ENCODE data around the gene TCAP. TPM values are rescaled to one million over a fixed set of nuclear protein-coding genes. Genes with fewer than 3 reads are reported as not detected.
A peak's percentile ranks its signal among the peaks of the same experiment; 100 is the strongest.

The TCAP gene
- total RNA-seq, 1 donor from 2014 or later = 0.68 TPM

DNA sequence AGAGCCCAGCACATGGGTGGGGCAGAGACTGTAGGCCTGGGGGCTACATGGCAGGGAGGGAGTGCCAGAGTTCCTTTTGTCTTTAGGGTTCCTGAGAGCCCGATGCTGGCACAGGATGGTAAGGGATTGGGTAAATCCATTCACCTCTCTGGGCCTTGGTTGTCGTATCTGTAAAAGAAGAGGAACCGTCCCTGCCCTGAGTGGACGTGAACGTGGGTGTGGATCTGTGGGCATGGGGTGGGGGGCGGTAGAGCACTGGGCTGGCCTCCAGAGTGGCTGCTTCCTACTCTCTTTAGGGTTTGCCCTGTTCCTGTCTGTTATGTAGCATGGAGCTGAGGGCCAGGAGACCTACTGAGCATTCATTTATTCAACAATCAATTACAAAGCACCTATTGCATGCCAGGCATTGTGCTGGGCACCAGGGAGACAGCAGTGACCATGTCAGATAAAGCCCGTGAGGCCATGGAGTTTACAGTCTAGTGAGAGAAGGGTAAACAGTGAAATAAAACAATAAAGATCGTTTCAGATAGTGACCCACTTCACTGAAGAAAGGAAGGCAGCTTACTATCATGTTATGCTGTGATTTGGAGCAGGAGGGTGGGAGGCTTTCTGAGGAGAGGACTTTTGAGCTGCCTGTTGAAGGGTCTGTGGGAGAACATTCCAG, 13.1 kb upstream of the TCAP start:
- no peak for DNase-seq

DNA sequence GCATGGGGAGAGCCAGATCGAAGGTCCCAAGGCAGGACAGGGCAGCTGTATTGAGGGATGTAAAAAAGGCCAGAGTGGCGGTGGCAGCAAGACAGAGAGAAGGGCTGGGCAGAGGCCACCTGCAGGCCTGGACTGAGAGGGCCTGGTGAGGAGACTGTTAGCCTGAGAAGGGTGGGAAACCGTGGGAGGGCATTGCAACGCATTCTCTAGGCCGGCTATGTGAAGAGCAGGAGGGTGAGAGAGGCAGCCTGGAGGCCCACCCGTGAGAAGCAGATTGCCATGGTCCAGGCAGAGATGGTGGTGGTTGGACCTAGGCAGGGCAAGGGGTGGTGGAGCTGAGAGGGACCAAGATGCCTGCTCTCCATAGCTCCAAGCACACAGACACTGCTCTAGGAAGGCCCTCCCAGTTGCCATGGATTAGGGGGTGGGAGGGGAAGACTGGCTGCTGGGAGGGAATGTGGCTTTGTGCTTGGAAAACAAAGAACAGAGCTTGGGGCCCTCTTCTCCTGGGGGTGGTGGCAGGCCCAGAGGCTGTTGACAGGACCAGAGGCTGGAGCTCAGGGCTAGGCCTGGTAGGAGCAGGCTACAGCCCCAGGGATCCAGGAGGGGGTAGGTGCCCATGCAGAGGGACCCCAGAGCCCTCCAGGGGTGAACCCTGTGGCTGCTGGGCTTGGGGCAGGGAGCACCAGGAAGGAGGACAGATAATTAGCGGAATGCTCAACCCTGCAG, 12.4 kb upstream of the TCAP start:
- no peak for DNase-seq

DNA sequence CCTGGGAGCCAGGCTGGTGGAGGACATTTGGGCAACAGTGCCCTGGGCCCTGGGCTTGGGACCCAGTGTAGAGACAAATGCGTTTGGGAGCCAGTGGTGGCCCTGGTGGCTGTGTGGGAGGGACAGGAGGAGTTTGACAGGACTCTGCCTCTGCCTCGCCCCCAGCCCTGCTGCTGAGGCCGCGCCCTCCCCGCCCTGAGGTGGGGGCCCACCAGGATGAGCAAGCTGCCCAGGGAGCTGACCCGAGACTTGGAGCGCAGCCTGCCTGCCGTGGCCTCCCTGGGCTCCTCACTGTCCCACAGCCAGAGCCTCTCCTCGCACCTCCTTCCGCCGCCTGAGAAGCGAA, 11.9 kb upstream of the TCAP start:
- DNase-seq = no peak

DNA sequence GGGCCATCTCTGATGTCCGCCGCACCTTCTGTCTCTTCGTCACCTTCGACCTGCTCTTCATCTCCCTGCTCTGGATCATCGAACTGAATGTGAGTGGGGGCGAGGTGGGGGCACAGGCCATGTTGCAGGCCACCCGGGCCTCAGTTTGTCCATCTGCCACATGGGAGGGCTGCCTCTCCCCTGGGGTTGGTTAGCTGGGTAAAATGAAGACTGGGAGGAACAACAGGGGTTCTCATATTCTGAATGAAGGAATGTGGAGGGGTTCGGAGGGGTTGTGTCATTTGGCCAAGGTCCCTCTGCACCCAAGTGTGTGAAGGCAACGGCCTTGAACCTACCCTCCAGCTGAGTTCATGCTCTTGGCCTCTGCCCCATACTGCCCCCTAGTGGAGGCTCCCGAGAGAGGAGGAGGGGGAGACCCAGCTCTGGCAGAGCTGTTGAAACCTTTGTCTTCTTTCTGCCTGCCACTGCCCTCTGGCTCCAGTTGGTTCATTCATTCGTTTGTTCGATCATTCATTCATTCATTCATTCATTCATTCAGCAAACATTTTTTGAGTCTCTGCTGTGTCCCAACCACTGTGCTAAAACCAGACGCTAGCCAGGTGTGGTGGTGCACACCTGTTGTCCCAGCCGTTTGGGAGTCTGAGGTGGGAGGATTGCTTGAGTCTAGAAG, 11.4 kb upstream of the TCAP start:
- DNase-seq = peak; percentile 73

DNA sequence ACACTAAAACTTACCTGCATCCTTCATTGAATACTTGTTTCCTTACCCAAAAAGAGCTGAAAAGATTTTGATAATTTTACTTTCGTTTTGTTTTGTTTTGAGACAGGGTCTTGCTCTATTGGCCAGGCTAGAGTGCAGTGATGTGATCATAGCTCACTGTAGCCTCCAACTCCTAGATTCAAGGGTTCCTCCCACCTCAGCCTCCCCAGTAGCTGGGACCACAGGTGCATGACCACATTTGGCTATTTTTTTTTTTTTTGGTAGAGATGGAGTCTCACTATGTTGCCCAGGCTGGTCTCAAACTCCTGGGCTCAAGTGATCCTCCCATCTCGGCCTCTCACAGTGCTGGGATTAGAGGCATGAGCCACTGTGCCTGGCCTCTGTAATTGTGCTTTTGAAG, 10.0 kb upstream of the TCAP start:
- DNase-seq = no peak

DNA sequence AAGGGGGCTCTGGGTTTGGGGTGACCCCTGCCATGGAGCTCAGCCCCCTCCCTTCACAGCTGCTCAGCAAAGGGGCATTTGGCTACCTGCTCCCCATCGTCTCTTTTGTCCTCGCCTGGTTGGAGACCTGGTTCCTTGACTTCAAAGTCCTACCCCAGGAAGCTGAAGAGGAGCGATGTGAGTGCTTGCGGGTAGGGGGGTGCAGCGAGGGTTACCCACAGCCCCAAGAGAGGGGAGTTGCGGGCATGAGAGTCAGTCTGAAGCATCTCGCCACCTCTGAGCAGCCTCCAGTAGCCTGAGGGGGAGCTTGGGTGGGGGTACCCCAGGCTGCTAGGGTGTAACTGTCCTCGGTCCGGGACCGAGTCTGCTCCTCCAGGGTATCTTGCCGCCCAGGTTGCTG, 6.8 kb upstream of the TCAP start:
- no peak for DNase-seq

DNA sequence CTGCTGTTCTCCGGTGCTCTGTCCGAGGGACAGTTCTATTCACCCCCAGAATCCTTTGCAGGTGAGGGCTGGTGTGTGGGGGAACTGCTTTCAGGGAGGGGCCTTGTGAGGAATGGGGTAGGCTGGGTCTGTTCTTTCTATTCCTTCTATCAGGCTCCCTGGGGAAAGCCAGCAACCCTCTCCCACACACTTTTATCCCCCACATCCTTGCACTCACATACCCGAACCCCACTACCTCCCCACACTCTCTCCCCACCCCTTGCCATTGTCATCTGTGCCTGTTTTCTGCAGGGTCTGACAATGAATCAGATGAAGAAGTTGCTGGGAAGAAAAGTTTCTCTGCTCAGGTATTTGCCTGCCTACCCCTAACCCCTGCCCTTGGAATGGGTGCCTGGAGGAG, 6.4 kb upstream of the TCAP start:
- DNase-seq = no peak

DNA sequence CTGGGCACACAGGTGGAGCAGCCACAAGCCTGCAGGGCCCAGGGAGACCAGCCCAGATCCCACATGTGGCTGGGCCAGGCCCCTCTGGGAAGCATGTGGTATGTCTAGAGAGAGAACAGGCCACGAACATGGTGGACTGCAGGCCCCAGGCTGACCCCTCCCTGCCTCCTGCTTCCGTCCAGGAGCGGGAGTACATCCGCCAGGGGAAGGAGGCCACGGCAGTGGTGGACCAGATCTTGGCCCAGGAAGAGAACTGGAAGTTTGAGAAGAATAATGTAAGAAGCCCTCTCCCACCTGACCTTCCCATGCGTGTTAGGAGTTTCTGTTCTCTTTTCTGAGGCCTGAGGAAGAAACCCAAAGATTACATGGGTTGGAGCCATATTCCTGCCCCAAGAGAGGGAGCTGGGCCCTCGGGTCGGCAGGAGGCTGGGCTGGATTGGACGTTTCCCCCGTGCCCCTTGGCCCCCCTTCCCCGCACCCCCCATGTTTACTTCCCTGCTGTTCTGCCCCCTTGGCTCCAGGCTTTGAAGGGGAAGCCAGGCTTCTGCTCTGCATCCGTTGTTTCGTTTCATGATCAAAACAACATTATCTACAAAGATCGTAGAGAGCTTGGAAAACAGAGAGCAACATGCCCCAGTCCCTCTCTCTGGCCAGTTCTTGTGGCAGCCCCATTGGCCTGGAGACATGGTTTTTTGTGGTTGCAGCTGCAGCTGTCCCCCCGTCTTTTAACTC, 5.7 kb upstream of the TCAP start:
- peak; percentile 77 for DNase-seq

DNA sequence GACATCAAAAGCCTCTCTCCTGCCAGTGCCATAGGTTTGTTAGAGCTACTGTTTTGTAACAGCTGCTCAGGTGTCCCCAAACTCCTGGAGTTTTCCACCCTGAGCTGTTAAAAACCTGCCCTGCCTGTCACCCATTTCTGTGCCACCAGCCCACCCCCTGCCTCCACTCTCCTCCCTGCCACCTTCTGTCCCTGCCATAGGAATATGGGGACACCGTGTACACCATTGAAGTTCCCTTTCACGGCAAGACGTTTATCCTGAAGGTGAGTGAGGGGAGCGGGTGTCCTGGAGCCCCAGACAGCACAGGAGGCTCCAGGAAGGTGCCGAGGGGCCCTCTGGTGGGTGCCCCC, 5.2 kb upstream of the TCAP start:
- DNase-seq = no peak

DNA sequence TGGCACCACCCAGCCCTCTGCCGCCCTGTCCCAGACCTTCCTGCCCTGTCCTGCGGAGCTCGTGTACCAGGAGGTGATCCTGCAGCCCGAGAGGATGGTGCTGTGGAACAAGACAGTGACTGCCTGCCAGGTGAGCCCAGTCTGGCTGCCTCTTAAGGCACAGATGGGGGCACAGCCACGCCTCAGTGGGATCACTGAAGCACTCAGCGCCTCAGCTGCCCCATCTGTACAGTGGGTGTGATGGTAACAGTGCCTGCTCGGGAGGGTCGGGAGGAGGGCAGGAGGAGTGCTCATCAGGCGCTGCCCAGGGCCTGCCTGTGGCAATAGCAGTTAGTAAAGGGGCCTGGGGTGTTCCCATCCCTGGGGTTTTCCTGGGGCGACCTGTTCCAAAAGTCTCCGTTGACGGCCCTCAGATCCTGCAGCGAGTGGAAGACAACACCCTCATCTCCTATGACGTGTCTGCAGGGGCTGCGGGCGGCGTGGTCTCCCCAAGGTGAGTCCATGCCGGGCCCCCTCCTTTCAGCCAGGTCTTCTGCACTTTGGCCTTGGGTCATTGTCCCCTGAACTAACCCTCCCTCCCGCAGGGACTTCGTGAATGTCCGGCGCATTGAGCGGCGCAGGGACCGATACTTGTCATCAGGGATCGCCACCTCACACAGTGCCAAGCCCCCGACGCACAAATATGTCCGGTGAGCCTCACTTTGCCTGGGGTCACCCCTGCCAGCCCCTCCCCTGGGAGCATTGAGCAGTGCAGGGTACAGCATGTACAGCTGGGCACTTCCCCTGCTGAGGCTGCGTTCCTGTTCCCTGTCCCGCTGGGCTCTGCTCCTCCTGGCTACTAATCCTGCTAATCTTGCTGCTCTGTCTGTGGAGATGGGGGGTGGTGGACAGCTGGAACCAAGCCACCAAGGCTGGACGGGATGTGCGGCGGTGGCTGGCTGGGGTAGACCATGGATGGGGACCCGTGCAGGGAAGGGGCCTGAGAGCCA, 4.5 kb upstream of the TCAP start:
- no peak for DNase-seq

DNA sequence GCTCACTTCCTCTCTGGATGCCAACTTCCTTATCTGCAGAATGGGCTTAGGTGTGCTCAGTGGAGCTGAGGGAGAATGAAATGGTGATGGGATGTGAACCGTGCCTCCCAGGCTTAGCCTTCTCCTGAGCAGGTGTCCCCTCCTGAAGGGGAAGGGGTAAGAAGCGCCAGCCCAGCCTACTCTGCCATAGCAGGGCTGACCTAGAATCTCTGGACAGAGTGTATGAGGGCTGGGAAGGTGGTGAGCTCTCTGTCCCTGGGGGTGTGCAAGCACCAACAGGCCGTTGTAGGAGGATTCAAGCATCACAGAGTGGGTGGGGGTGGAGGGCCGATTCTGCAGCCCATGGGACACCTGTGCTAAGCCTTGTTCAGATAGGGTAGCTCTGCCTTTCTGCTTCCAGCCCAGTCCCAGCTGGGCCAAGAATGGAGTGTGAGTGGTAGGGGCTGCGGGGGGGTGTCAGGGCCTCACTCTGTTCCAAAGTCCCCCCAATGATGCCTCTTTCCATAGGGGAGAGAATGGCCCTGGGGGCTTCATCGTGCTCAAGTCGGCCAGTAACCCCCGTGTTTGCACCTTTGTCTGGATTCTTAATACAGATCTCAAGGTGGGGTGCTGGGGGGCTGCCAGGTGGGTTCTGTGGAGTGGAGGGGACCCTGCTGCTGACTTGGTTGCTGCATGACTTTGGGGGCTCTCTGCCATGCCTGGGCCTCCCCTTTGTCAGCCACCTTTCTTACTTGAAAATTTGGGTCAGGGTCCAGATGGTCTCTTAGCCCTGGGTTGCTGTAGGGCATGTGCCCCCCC, 3.2 kb upstream of the TCAP start:
- no peak for DNase-seq

DNA sequence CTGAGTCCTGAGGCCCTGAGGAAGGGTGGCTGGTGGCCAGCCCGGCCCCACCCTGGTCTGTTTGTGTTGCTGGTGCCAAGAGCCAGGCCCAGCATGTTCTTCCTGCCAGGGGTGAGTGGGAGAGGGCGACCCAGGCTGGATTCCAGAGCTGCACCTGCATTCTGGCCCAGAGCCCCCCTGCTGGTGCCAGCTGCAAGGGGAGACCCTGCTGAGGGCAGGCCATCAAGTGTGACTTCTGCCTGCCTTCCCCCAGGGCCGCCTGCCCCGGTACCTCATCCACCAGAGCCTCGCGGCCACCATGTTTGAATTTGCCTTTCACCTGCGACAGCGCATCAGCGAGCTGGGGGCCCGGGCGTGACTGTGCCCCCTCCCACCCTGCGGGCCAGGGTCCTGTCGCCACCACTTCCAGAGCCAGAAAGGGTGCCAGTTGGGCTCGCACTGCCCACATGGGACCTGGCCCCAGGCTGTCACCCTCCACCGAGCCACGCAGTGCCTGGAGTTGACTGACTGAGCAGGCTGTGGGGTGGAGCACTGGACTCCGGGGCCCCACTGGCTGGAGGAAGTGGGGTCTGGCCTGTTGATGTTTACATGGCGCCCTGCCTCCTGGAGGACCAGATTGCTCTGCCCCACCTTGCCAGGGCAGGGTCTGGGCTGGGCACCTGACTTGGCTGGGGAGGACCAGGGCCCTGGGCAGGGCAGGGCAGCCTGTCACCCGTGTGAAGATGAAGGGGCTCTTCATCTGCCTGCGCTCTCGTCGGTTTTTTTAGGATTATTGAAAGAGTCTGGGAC, 2.4 kb upstream of the TCAP start:
- DNase-seq = no peak

DNA sequence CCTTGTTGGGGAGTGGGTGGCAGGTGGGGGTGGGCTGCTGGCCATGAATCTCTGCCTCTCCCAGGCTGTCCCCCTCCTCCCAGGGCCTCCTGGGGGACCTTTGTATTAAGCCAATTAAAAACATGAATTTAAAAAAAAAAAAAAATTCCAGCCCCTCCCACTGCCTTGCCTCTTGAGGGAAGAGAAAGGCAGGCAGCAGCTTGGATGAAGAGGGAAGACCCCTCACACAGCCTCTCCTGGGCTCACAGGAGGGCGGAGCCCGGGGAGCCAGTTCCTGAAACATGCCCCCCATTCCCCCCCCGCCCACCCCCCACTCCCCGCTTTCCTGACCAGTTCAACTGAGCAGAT, 1.8 kb upstream of the TCAP start:
- DNase-seq = no peak

DNA sequence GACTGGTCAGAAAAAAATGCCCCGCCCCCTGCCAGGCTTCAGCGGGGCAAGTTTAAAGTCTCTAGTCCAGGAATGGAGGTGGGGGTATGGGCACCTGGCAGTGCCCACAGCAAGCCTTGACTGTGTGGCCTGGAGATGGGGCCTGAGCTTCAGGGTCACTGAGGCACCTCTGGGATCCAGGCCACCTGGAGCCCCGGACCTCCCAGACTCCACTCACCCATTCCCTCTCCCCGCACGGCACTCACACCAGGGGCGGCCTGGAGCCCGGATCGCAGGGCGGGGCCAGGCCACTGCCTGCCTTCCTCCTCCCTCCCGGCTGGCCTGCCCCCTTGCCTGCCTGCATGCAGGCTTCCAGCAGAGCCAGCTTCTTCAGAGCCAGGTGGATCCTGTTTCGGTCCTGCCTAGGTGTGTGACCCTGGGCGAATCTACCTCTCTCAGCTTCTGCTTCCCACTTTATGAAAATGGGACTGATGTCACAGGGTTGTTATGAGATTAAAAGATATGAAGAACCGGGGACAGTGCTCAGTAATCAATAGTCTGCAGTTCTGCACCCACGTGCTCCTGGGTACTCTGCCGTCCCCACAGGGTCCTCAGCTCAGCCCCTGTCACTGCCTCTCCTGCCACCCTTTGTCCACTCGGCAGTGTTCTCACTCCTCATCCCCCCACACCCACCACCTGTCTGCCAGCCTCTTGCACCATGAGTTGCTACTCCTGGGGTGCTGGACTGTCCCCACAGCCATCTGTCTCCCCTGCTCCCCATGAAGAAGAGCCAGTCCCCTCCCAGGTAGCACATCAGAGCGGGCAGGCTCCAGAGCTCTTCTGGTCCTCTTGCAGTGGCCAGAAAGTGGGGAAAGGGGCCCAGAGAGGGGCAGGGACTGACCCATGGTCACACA, 1.2 kb upstream of the TCAP start:
- peak; percentile 48 for DNase-seq

DNA sequence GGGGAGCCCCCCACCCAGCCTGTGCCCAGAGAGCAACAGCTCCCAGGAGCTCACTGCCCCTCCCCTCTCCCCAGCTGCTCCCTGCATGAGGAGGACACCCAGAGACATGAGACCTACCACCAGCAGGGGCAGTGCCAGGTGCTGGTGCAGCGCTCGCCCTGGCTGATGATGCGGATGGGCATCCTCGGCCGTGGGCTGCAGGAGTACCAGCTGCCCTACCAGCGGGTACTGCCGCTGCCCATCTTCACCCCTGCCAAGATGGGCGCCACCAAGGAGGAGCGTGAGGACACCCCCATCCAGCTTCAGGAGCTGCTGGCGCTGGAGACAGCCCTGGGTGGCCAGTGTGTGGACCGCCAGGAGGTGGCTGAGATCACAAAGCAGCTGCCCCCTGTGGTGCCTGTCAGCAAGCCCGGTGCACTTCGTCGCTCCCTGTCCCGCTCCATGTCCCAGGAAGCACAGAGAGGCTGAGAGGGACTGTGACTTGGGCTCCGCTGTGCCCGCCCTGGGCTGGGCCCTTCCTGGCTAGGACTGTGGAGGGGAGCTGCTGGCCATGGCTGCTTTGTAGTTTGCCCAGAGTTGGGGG, 584 bp downstream of the TCAP start:
- no peak for DNase-seq

DNA sequence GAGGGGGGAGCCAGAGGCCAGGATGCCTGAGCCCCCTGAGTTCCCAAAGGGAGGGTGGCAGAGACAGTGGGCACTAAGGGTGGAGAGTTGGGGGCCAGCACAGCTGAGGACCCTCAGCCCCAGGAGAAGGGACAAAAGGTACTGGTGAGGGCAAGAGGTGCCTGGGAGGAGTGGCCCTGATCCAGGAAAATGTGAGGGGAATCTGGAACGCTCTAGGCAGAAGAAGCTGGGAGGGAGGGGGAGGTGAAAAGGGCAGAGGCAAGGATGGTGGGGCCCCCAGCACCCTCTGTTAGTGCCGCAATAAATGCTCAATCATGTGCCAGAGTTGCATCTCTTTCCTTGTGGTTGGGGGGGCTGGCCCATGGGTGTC, 1.1 kb downstream of the TCAP start:
- DNase-seq = no peak

DNA sequence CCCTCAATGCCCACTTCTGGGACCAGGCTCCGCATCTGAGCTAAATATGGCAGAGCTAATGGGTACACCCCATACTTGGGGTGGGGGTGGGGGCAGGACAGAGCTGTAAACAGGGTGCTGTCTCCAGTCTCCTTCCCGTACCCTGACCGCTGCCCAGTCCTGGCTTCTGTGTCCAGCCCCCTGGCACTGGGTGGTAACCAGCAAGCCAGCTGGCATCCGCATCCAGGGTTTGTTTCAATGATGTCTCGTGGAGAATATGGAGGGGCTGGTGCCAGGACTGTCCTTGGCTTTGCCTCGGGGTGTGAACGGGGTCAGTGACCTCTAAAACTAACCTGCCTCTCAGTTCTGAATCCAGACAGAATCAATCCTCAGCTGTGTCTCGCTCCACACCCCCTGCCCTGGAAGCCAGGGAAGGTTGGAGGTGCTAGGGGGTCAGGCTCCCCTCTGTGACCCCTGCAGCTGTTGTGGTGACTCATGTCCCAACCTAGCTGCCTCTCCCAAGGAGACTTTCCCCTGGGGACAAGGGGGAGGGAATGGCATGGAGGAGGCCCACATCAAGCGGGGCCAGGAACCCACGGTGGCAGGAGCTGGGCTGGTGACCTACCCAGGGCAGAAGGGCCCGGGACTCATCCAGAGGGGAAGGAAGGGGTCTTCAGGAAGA, 1.6 kb downstream of the TCAP start:
- no peak for DNase-seq

DNA sequence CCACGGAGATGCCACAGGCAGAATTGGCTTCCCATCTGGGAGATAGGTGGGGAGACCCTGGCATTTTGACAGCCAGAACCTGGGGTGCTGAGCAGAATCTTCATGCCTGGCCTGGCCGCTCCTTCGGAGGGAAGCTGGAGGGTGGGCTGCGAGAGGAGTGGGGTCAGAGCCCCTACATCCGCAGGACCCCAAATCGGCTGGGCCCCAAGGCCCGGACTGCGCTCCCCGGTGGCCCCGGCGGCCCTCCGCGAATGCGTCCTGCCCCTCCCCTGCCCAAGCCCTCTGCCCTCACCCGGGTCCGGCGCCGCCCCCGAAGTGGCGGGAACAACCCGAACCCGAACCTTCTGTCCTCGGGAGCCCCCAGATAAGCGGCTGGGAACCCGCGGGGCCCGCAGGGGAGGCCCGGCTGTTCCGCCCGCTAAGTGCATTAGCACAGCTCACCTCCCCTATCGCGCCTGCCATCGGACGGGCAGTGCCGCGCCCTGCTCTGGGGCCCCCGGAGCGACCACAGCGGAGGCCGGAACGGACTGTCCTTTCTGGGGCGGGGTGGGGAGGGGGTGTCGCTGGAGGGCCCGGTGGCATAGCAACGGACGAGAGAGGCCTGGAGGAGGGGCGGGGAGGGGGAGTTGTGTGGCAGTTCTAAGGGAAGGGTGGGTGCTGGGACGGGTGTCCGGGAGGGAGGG, 2.3 kb downstream of the TCAP start:
- no peak for DNase-seq

Measured in dermis blood vessel endothelial cell (primary cell).